LNCaP clone FGC (cell line): ENCODE results near the gene KRT32.

Source experiments
- DNase-seq: peaks from one replicate; pipeline ENCODE4 v3.0.0-alpha.2; 2011; ENCODE audit warnings: low read depth
- H3K4me3 ChIP-seq: 2 replicates; pipeline ENCODE4 v1.5.1; 2011; ENCODE audit warnings: mild to moderate bottlenecking, low read depth, low read length, control low read depth
- TF ChIP-seq, protein P1 (sequence below): IDR thresholded peaks from 2 replicates; pipeline ENCODE4 v1.5.1; 2012; ENCODE audit warnings: mild to moderate bottlenecking; ENCODE audit not compliant: control insufficient read depth, insufficient read depth; ENCODE audit errors: extremely low read depth

KRT32 gene

DNA sequence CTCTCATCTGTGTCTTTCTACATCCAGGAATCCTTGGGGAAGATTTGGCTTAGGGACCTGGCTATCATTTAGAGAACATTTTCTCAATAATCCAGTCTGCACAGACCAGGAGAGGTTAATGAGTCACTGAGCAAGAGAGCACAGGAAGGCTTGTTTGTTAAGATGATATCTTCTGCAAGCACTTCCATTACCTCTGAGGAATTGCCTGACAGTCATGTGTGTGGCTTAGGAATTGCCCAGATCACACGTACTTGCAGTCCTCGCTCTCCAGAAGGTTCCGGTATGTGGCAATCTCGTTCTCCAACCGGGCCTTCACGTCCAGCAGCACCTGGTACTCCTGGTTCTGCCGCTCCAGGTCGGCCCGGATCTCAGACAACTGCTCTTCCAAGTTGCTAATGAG lies 46.1 kb downstream of the KRT32 start:
- H3K4me3 ChIP-seq, result no peak overlapping the region

DNA sequence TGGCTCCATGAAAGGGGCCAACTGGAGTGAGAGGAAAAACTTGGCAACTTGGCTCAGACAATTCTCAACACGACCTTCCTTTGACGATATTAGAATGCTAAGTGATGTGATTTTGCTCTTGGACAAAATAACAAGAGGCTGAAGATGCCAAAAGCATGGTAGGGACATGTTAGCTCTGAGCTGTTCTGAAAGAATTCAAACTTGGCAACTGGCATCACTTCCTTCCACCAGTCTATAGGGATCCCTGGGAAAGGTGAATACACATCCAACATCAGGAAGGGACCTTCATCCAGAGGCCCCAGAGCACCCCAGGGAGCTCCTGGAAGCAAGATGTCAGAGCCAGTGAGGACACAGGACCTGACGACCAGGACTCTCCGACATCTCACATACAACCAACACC lies 47.1 kb downstream of the KRT32 start:
- TF ChIP-seq, protein P1, sequence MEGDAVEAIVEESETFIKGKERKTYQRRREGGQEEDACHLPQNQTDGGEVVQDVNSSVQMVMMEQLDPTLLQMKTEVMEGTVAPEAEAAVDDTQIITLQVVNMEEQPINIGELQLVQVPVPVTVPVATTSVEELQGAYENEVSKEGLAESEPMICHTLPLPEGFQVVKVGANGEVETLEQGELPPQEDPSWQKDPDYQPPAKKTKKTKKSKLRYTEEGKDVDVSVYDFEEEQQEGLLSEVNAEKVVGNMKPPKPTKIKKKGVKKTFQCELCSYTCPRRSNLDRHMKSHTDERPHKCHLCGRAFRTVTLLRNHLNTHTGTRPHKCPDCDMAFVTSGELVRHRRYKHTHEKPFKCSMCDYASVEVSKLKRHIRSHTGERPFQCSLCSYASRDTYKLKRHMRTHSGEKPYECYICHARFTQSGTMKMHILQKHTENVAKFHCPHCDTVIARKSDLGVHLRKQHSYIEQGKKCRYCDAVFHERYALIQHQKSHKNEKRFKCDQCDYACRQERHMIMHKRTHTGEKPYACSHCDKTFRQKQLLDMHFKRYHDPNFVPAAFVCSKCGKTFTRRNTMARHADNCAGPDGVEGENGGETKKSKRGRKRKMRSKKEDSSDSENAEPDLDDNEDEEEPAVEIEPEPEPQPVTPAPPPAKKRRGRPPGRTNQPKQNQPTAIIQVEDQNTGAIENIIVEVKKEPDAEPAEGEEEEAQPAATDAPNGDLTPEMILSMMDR, result no peak
- DNase-seq, result no peak
- H3K4me3 ChIP-seq, result no peak overlapping the region

More for the DNA sequence above, 46.1 kb downstream of the KRT32 start:
- TF ChIP-seq, protein P1, result no peak
- peak; percentile 44 for DNase-seq

GRCh38 chr17:41419716-41420115 lies 47.5 kb downstream of the KRT32 start:
- DNase-seq, result no peak
- no peak overlapping the region for H3K4me3 ChIP-seq

GRCh38 chr17:41418116-41418860 lies 48.9 kb downstream of the KRT32 start:
- no peak for DNase-seq
- no peak overlapping the region for H3K4me3 ChIP-seq

More at GRCh38 chr17:41419716-41420115, 47.5 kb downstream of the KRT32 start:
- TF ChIP-seq, protein P1, result no peak

GRCh38 chr17:41417576-41418015 lies 49.6 kb downstream of the KRT32 start:
- H3K4me3 ChIP-seq, result no peak overlapping the region
- TF ChIP-seq, protein P1, result peak; percentile 60
- DNase-seq, result peak; percentile 15

More at GRCh38 chr17:41418116-41418860, 48.9 kb downstream of the KRT32 start:
- TF ChIP-seq, protein P1, result no peak

DNA sequence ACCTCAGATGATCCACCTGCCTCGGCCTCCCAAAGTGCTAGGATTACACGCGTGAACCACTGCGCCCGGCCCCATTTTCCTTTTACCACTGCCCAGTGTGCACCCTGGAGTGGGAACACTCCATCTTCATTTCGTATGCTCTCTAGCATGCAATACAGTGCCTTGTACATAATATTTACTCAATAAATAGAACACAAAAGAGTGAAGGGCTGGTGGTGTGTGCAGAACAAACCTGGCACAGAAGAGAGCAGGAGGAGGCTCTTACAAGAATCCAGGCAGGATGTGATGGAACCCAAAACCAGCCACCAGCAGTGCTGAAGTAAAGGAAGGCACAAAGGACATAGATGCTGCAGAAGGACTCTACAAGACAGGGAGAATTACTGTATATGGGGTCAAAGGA lies 50.1 kb downstream of the KRT32 start:
- no peak overlapping the region for H3K4me3 ChIP-seq

GRCh38 chr17:41416479-41416878 lies 50.7 kb downstream of the KRT32 start:
- TF ChIP-seq, protein P1, result no peak
- H3K4me3 ChIP-seq, result no peak overlapping the region
- no peak for DNase-seq

More for the DNA sequence above, 50.1 kb downstream of the KRT32 start:
- DNase-seq, result no peak
- TF ChIP-seq, protein P1, result no peak
